GM21723 (cell line): ENCODE results near the gene OR8H1.

Experiments
- ATAC-seq: cut with Tn5 transposase; IDR thresholded peaks from one replicate; pipeline ENCODE4 v1.9.1; 2021; ENCODE audit warnings: mild to moderate bottlenecking, moderate library complexity; ENCODE audit not compliant: unreplicated experiment

The OR8H1 gene, protein sequence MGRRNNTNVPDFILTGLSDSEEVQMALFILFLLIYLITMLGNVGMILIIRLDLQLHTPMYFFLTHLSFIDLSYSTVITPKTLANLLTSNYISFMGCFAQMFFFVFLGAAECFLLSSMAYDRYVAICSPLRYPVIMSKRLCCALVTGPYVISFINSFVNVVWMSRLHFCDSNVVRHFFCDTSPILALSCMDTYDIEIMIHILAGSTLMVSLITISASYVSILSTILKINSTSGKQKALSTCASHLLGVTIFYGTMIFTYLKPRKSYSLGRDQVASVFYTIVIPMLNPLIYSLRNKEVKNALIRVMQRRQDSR

DNA sequence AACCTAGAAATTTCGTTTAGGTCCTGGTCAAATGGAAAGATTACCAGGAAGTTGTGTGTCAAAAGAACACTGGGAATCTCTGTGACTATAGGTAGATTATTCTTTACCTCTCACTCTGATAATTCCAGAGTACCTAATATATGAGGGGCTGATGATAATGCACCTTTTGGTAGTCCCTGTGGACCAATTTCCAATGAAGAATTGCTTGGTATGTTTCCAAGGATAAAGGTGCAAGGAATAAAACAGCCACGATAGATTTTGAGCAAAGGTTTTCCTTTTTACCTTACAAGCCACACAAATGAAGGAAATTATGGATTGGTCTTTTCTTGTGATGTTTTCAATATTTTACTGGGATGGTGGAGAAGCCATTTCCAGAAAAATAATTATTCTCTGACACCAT is at the start of gene OR8H1:
Gene OR8H1, minus strand, starts transcription at position 101 of the 400 bp plus-strand sequence. CDS start 1,192 bp downstream, outside the sequence.
- ATAC-seq, result no peak

DNA sequence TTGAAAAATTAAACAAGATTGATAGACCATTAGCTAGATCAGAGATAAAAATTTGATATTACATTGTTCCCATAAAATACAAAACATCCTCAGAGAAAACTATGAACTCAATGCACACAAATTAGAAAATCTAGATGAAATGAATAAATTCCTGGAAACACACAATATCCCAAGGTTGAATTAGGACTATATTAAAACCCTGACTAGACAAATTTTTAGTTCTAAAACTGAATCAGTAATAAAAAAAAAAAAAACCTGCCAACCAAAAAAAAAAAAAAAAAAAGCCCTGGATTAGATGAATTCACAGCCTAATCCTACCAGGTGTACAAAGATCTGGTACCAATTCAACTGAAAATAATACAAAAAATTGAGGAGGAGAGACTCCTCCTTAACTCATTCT is 48.2 kb upstream of the OR8H1 start:
- no peak for ATAC-seq

DNA sequence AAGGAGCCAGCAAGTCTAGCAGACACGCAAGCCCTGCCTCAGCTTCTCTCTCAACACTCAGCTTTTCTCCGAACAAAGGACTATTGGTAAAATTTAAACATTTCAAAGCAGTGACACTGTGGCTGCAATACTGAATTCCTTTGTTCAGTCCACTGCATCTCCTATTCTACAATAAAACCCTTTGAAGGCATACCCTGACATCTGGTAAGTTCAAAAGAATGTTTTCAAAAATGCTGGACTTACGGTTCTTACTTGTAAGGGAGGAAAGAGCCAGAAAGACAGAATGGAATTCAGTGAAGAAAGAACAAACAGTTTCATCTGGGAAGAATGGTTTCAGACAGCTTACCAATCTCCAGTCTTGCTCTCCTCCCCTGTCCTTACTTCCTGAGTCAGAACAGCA is 41.1 kb upstream of the OR8H1 start:
- ATAC-seq, result no peak

DNA sequence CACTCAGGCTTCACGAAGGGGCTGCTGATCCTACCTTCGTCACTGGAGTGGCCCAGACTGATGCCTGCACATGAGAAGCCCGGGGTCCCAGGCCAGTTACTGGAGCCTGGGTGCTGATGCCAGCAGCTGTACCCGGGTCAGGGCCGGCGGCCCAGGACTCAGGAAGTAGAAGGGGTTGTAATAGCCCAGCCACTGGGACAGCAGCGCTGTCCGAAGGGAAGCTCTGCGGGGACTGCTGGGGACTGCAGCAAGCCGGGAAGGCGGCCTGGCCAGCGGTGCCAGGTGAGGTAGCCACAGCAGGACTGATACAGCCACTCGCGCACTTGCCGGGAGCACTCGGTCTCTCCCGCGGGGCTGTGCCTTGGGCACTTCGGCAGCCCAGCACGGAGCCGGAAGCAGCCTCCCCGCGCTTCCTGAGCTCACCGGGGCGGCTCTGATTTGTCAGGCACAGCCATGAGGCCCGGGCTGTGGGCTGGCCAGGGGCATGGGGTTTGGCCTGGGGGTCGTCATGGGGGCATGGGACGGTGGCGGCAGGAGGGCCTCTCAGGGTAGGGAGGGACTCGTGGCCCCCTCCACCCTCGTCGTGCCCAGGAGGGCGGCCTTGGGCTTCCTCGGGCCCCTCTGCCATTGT is 39.9 kb upstream of the OR8H1 start:
- no peak for ATAC-seq

DNA sequence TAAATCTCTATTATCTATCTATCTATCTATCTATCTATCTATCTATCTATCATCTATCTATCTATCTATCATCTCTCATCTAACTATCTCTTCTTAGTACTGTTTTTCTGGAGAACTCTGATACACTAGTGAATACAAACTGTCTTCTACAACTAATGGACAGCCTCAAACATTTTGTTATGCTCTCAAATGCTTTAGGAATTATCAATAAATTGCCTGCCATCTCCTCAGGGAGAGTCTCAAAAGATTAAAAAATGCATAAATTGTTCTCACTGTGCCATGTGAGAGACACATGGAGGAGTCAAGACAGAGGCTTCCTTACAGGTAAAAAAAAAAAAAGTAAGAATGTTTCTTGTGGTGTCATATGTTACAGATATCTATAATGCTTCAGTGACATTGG is 22.8 kb upstream of the OR8H1 start, which contains the start of gene OR8K3:
Gene OR8K3, plus strand, starts transcription at position 301 of the 400 bp plus-strand sequence. CDS start 3,163 bp downstream, outside the sequence.
- no peak for ATAC-seq

DNA sequence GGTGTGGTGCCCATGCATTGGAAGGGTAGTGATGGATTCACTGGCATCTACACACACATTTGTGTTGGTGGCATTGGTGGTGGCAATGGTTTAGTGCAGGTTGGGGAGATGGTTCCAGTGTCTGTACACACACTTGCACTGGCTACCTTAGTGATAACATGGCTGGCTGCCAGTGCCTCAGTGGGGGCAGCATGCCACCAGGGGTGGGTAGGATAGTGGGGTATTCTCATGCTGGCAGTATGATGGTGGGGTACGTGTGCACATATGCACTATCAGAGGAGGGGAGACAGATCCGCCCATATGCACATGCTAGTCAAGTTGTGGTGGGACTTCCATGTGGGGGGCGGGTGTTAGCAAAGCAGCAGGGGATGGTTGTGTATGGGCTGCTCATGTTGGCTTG is 15.8 kb upstream of the OR8H1 start:
- no peak for ATAC-seq

DNA sequence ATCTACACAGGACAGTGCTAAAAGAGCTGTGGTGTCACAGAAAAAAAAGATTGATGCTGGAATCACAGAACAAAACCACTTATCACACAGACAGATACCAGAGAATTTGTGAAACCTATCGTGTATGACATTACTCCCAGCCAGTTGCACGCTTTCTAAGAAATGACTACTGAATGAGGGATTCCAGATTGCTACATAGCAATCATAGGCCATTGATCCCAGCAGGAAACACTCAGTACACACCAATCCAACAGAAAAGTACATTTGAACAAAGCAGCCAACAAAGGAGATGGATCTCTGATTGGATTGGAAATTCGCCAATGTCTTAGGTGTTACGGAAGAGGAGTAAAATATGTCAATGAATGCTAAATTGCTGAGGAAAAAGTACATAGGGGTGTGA is 4.8 kb upstream of the OR8H1 start:
- ATAC-seq, result no peak

DNA sequence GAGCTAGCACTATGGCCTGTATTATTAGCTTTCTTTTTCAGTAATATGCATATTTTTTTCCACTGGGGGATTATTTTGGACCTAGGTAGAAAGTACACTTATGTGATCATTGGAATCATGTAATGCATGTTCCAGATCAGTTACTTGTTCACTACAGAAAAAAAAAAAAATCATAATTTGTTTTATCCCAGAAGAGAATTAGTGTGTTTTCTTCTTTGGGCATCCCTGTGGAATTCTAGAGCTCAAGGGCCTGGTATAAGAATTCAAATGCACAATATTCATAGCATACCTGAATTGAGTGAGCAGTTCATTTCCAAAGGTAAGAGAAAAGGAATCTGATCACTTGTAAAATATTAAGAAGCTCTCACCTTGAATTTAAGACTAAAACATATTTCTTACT is 18.2 kb downstream of the OR8H1 start, which contains the start of gene OR5T1:
Gene OR5T1, plus strand, starts transcription at position 301 of the 400 bp plus-strand sequence. CDS start 1,485 bp downstream, outside the sequence.
- no peak for ATAC-seq

DNA sequence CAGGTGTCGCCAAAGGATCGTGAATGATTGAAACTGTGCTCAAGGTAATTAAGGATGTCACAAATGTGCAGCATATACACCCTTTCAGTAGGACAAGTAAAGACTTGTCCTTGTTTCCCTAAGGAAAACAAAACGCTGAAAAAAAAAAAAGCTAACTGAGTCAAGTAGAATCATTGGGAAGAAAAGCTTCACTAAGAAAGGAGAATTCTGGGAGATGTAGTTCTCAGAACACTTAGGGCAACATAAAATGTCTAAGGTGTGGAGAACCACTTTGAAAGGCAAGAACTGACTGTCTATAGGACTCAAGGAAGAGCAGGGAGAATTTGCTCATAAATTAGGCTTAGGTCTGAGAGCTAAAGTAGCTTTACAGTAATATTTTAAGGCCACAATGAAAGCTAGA is 21.0 kb downstream of the OR8H1 start:
- no peak for ATAC-seq

DNA sequence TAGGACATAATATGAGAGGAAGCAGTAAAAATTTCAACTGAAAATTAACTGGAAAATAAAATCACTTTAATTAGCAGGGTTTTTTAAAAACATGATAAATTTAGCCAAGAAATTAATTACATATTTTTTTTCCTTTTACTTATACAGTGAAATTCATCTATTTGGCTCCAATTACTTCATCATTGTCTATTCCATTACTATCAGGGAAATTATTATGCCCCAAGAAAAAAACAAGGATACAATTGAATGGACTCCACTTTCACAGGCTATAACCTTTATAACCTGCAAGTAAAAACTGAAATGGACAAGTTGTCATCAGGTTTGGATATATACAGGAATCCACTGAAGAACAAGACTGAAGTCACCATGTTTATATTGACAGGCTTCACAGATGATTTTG is 40.1 kb downstream of the OR8H1 start, which contains the start of gene OR5T3:
Gene OR5T3, plus strand, starts transcription at position 301 of the 400 bp plus-strand sequence. Its CDS starts 0 bp downstream, at position 301.
- ATAC-seq, result no peak
